ENCODE data around the gene NT5C3B.
"Not testable (repeated sequence)": the region's sequence is repeated elsewhere in the genome, so short reads cannot be mapped to it uniquely, and the experiment has no call there.

NT5C3B gene

DNA sequence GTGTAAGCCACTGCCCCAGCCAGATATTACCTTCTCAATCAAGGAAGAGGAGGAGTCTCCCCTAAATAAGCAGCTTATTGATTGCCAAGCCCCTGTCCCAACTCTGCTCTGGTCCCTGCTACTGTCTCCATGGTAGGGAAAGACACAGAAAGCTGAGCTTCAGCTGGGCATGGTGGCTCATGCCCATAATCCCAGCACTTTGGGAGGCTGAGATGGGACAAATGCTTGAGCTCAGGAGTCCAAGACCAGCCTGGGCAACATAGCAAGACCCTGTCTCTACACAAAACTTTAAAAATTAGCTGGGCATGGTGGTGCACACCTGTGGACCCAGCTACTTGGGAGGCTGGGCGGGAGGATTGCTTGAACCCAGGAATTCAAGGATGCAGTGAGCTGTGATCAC lies 56.1 kb downstream of the NT5C3B start:
- no peak for DNase-seq

DNA sequence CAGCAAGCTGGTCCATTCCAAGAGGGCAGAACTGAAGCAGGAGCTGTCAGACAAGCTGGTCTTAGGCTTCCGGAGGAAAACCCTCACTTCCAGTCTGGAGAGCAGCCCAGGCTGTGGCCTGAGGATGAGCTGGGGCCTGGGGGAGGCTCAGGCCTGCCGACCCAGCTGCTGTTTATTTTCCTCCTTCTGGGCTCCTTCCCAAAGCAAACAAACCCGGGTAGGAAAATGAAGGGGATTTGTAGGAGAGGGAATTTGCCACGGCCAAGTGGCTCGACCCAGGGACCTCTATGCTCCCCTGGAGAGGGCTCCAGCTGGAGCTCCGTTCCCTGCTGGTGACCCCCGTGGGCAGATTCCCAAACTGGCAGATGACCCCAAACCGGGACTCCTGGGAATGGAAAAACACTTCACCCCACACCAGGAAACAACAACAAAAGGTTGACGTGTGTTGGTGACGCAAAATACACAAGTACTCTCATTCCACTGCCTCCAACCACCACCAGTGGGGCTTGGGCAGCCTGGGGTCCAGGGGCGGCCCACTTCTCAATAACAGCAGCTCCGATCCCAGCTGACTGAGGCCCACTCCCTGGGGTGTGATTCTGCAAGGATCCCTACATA lies 58.4 kb downstream of the NT5C3B start:
- DNase-seq = no peak

DNA sequence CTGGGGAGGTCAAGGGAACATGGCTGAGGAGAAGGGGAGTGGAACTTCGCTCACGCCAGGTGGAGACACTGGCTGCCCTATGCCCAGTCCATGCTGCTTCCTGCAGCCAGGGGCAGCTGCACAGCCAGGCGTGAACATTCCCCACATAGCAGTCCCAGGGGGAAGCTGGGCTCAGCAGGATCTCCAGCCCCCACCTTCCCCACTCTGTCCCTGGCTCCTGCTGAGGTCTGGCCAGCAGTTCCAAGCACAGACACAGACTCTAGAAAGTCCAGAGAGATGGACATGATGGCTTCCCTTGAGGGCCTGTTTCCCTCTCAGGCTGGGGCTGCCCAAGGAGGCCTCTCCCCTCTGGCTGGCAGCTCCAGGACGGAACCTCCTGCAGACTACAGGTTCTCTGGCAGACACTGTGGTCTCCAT lies 58.9 kb downstream of the NT5C3B start:
- no peak for DNase-seq

DNA sequence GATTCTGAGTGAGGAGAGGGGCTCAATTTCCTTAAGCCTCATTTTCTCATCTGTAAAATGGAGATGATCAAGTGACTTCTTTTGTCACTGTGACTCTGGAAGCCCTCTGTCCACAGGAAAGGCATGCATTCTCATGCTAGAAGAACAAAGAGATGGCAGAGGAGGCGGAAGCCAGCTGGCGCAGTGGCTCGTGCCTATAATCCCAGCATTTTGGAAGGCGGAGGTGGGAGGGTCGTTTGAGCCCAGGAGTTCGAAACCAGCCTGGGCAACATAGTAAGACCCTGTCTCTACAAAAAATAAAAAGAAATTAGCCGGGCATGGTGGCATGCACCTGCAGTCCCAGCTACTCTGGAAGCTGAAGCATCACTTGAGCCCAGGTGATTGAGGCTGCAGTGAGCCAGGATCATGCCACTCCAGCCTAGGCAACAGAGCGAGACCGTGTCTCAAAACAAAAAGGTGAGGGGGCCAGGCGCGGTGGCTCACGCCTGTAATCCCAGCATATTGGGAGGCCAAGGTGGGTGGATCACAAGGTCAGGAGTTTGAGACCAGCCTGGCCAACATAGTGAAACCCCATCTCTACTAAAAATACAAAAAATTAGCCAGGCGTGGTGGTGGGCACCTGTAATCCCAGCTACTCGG lies 59.7 kb downstream of the NT5C3B start:
- not testable (repeated sequence) for DNase-seq

DNA sequence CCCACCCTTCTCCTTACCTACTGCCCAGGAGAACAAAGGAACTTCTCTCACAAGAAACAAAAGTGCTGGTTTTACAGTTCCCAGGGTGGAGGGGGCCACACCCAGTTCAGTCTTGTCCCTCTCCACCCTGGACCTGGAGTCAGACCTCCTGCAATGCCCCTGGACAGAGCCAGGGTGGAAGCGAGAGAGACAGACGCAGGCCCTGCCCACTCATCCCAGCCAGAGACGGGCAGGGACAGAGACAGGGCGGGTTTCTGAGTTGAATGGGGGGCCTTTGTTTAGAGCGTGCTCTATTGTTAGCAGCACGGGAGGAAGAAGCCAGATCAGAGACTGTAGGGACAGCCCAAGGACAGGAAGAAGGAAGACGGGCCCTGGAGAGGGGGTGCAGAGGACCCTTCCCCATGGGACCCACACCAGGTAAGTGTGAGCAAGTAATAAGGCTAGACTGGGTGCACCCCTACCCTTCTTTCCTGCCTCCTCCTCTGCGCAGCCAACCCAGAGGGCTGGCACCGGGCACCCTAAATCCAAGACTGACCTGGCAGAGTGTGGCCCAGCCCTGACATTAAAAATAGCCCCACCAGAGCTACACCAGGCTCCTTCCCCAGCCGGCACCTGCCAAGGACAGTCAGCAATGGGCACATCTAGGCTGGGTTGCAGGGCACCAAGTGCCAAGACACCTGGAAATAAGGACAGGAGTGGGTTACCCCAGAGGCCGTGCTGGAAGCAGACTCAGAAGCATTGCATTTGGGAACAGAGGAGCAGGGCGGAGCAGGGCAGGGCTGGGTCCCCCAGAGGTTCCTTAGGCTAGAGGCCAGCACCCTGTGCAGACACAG lies 60.4 kb downstream of the NT5C3B start:
- no peak for DNase-seq

All from hematopoietic multipotent progenitor cell treated with erythropoietin and hydrocortisone succinate and interleukin-3 and kit ligand, for 6 days (in vitro differentiated cells).